HEK293 (cell line): ENCODE results near the gene PARD3.
A peak's percentile ranks its signal among the peaks of the same experiment; 100 is the strongest.

Experiments
- CTCF ChIA-PET: fragments of 350-600 bp; formaldehyde crosslinking; extraction: SDS; loops from one replicate; lab custom pipeline; 2021; ENCODE audit warnings: antibody characterized with exemption; lab: Yijun Ruan, JAX
- POLR2A ChIA-PET: fragments of 300-600 bp; formaldehyde crosslinking; extraction: SDS; loops from one replicate; lab custom pipeline; 2020; ENCODE audit warnings: antibody characterized with exemption, inconsistent platforms; lab: Yijun Ruan, JAX
- H3K27ac ChIP-seq: fragments of 200-500 bp; sonication (Bioruptor generic); 2 replicates; pipeline ENCODE4 v1.5.1; 2014; ENCODE audit warnings: low read depth, low read length, control low read depth, inconsistent platforms; ENCODE audit errors: extremely low read depth
- H3K36me3 ChIP-seq, 2 experiments: fragments of 200-500 bp in 1 of 2; sonication (Bioruptor generic) in 1 of 2; 1 replicate in 1 of 2; 2 replicates in 1 of 2; pipeline ENCODE4 v1.5.1; 2014 to 2017; ENCODE audit warnings: inconsistent platforms in 2 of 2, low read length in 2 of 2; ENCODE audit not compliant: control insufficient read depth in 2 of 2, insufficient read depth in 1 of 2
- H3K4me1 ChIP-seq: fragments of 200-500 bp; sonication (Bioruptor generic); 2 replicates; pipeline ENCODE4 v1.5.1; 2014; ENCODE audit warnings: mild to moderate bottlenecking, low read length, inconsistent platforms; ENCODE audit not compliant: control insufficient read depth, insufficient read depth
- H3K4me3 ChIP-seq: 2 replicates; pipeline ENCODE4 v1.5.1; 2011; ENCODE audit warnings: low read depth, mild to moderate bottlenecking, control low read depth, low read length, moderate library complexity
- H3K9me3 ChIP-seq: fragments of 200-500 bp; sonication (Bioruptor generic); 2 replicates; pipeline ENCODE4 v1.5.1; 2014; ENCODE audit warnings: low read depth, low read length, inconsistent platforms; ENCODE audit not compliant: control insufficient read depth, insufficient read depth
- AEBP2 ChIP-seq: fragments of 450-650 bp; formaldehyde crosslinking; IDR thresholded peaks from 2 replicates; pipeline ENCODE4 v1.5.1; 2016; ENCODE audit warnings: missing biosample characterization, missing genetic modification characterization, borderline replicate concordance
- EGR2 ChIP-seq: fragments of 450-650 bp; formaldehyde crosslinking; IDR thresholded peaks from 2 replicates; pipeline ENCODE4 v1.5.1; 2016; ENCODE audit warnings: low read depth, missing biosample characterization, missing genetic modification characterization
- SCRT2 ChIP-seq: fragments of 450-650 bp; formaldehyde crosslinking; IDR thresholded peaks from 2 replicates; pipeline ENCODE4 v1.5.1; 2016; ENCODE audit warnings: missing biosample characterization, missing genetic modification characterization
- ZBTB44 ChIP-seq: fragments of 450-650 bp; IDR thresholded peaks from 2 replicates; pipeline ENCODE4 v1.5.1; 2018; ENCODE audit warnings: missing biosample characterization, mild to moderate bottlenecking, missing genetic modification characterization
- ZNF132 ChIP-seq: fragments of 450-650 bp; formaldehyde crosslinking; IDR thresholded peaks from 2 replicates; pipeline ENCODE4 v1.5.1; 2017; ENCODE audit warnings: missing biosample characterization, missing genetic modification characterization, borderline replicate concordance
- ZNF138 ChIP-seq: fragments of 450-650 bp; formaldehyde crosslinking; IDR thresholded peaks from 2 replicates; pipeline ENCODE4 v1.5.1; 2016; ENCODE audit warnings: missing biosample characterization, missing genetic modification characterization, borderline replicate concordance
- ZNF280C ChIP-seq: fragments of 450-650 bp; formaldehyde crosslinking; IDR thresholded peaks from 2 replicates; pipeline ENCODE4 v1.5.1; 2016; ENCODE audit warnings: missing biosample characterization, missing genetic modification characterization
- ZNF311 ChIP-seq: fragments of 450-650 bp; formaldehyde crosslinking; IDR thresholded peaks from 2 replicates; pipeline ENCODE4 v1.5.1; 2017; ENCODE audit warnings: missing biosample characterization, missing genetic modification characterization, borderline replicate concordance
- ZNF354C ChIP-seq: fragments of 450-650 bp; formaldehyde crosslinking; IDR thresholded peaks from 2 replicates; pipeline ENCODE4 v1.5.1; 2016; ENCODE audit warnings: missing biosample characterization, missing genetic modification characterization, low read depth, borderline replicate concordance
- ZNF416 ChIP-seq: fragments of 450-650 bp; formaldehyde crosslinking; IDR thresholded peaks from 2 replicates; pipeline ENCODE4 v1.5.1; 2016; ENCODE audit warnings: missing biosample characterization, missing genetic modification characterization
- ZNF548 ChIP-seq: fragments of 450-650 bp; formaldehyde crosslinking; IDR thresholded peaks from 2 replicates; pipeline ENCODE4 v1.5.1; 2016; ENCODE audit warnings: missing biosample characterization, missing genetic modification characterization
- ZNF560 ChIP-seq: fragments of 450-650 bp; formaldehyde crosslinking; IDR thresholded peaks from 2 replicates; pipeline ENCODE4 v1.5.1; 2017; ENCODE audit warnings: missing biosample characterization, missing genetic modification characterization, borderline replicate concordance
- ZNF670 ChIP-seq: fragments of 450-650 bp; formaldehyde crosslinking; IDR thresholded peaks from 2 replicates; pipeline ENCODE4 v1.5.1; 2016; ENCODE audit warnings: missing biosample characterization, missing genetic modification characterization, low read depth
- ZNF707 ChIP-seq: fragments of 450-650 bp; formaldehyde crosslinking; IDR thresholded peaks from 2 replicates; pipeline ENCODE4 v1.5.1; 2016; ENCODE audit warnings: missing biosample characterization, missing genetic modification characterization
- ZNF776 ChIP-seq: fragments of 450-650 bp; formaldehyde crosslinking; IDR thresholded peaks from 2 replicates; pipeline ENCODE4 v1.5.0; 2017; ENCODE audit warnings: missing biosample characterization, missing genetic modification characterization, borderline replicate concordance
- ZNF792 ChIP-seq: fragments of 450-650 bp; formaldehyde crosslinking; IDR thresholded peaks from 2 replicates; pipeline ENCODE4 v1.5.1; 2016; ENCODE audit warnings: missing biosample characterization, missing genetic modification characterization
- ZNF830 ChIP-seq: fragments of 450-650 bp; IDR thresholded peaks from 2 replicates; pipeline ENCODE4 v1.5.0; 2018; ENCODE audit warnings: missing biosample characterization, missing genetic modification characterization, low read depth, mild to moderate bottlenecking, moderate library complexity

Gene PARD3

GRCh38 chr10:34555653-34556052 lies 259.4 kb downstream of the PARD3 start (continued):
- no peak for TF ChIP-seq ZNF416 (tag by site-specific recombination)
- TF ChIP-seq SCRT2 (tag by site-specific recombination), result no peak
- no peak for TF ChIP-seq ZNF132 (tag by site-specific recombination)
- TF ChIP-seq EGR2 (tag by site-specific recombination), result peak; percentile 87
- no peak for TF ChIP-seq ZNF548 (tag by site-specific recombination)
- TF ChIP-seq, all 188 proteins: peak for 3

GRCh38 chr10:34553747-34554146 lies 261.3 kb downstream of the PARD3 start:
- H3K36me3 ChIP-seq, result no peaks in the 10 kb centered on the region; a peak in 1 of 3 replicates
- no peak overlapping the region for H3K4me3 ChIP-seq
- TF ChIP-seq ZNF670 (tag by site-specific recombination) (no peak), ZBTB44 (tag by site-specific recombination) (peak; percentile 93)
- TF ChIP-seq, all 188 proteins: peak for 1
- POLR2A ChIA-PET, result no interaction called here
- Histone ChIP-seq H3K4me1 (0 out of 2 replicates have a peak, but pooled peaks cover 3% of the 10 kb centered on the region), H3K27ac (no peak overlapping the region), H3K9me3 (no peaks in the 10 kb centered on the region)
- CTCF ChIA-PET, result no interaction called here

- no peaks in the 10 kb centered on the region for H3K9me3 ChIP-seq
- no peak overlapping the region for H3K4me3 ChIP-seq
- POLR2A ChIA-PET, result no interaction called here
- no peaks in the 10 kb centered on the region for H3K36me3 ChIP-seq
- TF ChIP-seq ZNF830 (tag by site-specific recombination) (no peak), ZNF792 (tag by site-specific recombination) (no peak), ZNF560 (no peak), ZNF311 (tag by site-specific recombination) (no peak), AEBP2 (tag by site-specific recombination) (no peak), ZNF707 (tag by site-specific recombination) (no peak), ZNF776 (tag by site-specific recombination) (no peak), ZNF280C (tag by site-specific recombination) (no peak), ZNF138 (tag by site-specific recombination) (no peak), ZNF354C (tag by site-specific recombination) (no peak)
- no peaks in the 10 kb centered on the region for H3K4me1 ChIP-seq
- H3K27ac ChIP-seq, result no peak overlapping the region
- CTCF ChIA-PET, result no interaction called here
Measured at GRCh38 chr10:34551295-34551694, 263.8 kb downstream of the PARD3 start.
